GM12872 (cell line): Measurements from ENCODE around the gene STK32C.

Source experiments
- CTCF ChIP-seq: IDR thresholded peaks from 3 replicates; pipeline ENCODE4 v1.5.1; 2011; ENCODE audit warnings: low read depth, mild to moderate bottlenecking, low read length, moderate library complexity; ENCODE audit not compliant: insufficient read depth

Gene STK32C

GRCh38 chr10:132331601-132332432, 24.1 kb upstream of the STK32C start, which contains the start of gene LRRC27:
LRRC27 (plus strand) TSS chr10:132332193; CDS start chr10:132333525, 1,332 bp downstream.
- TF ChIP-seq CTCF, result no peak

- no peak for TF ChIP-seq CTCF
These were observed 22.7 kb upstream of the STK32C start for GRCh38 chr10:132330486-132330833.

GRCh38 chr10:132329565-132330485, 22.1 kb upstream of the STK32C start:
- TF ChIP-seq CTCF, result no peak

- TF ChIP-seq CTCF, result no peak
These were observed 21.0 kb upstream of the STK32C start for GRCh38 chr10:132328738-132329137.

GRCh38 chr10:132328106-132328505, 20.4 kb upstream of the STK32C start:
- TF ChIP-seq CTCF, result no peak

GRCh38 chr10:132326925-132327324, 19.2 kb upstream of the STK32C start:
- no peak for TF ChIP-seq CTCF

GRCh38 chr10:132326344-132326889, 18.7 kb upstream of the STK32C start:
- no peak for TF ChIP-seq CTCF
